ENCODE measurements around the gene WWP2.

The WWP2 gene

DNA sequence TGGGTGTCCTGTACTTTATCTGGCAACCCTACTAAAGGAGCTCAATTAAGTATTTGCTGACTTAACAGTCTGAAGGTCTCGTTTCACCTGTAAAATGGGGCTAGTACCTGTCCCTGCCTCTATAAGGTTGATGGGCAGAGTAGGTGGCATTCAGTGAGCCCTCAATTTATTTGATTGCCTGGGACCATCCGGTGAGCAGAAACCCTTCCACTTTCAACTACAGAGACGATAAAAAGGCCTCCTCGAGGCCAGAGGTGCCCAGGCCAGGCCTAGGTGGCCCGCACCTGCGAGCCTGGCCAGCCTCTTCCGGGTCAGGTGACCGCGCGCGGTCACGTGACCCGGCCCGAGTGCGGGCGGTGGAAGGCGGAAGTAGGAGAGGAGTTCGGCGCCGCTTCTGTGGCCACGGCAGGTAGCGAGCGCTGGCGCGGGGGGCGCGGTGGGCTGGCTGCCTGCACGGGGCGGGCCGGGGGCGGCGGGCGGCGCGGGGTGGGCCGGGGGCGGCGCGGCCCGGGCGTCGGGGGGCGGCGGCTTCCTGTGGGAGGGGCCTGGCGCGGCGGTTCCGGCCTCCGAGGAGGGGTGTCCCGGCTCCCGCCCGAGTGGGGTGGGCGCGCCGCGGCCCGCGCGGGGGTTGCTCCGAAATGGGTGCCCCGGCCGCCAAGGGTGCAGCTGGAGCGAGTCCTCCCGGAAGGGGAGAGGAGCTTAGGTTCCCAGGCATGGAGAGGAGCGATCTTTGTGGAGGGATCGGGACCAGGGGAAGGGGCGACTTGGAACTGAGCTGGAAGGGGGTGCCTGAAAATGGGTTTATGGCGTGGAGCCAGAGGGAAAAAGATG lies at the start of gene WWP2:
Gene WWP2 (plus strand): TSS at position 350 of the 831 bp plus-strand sequence. CDS start 24,679 bp downstream, outside the sequence.
- peak within 1 kb of the TSS; percentile 87 for H3K4me3 ChIP-seq (ENCODE audit: control insufficient read depth, low read depth, low read length)
- DNase-seq (ENCODE audit: low read depth): no peak
- TF ChIP-seq, protein P1, sequence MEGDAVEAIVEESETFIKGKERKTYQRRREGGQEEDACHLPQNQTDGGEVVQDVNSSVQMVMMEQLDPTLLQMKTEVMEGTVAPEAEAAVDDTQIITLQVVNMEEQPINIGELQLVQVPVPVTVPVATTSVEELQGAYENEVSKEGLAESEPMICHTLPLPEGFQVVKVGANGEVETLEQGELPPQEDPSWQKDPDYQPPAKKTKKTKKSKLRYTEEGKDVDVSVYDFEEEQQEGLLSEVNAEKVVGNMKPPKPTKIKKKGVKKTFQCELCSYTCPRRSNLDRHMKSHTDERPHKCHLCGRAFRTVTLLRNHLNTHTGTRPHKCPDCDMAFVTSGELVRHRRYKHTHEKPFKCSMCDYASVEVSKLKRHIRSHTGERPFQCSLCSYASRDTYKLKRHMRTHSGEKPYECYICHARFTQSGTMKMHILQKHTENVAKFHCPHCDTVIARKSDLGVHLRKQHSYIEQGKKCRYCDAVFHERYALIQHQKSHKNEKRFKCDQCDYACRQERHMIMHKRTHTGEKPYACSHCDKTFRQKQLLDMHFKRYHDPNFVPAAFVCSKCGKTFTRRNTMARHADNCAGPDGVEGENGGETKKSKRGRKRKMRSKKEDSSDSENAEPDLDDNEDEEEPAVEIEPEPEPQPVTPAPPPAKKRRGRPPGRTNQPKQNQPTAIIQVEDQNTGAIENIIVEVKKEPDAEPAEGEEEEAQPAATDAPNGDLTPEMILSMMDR (IDR thresholded peaks at IDR 0.05; ENCODE audit: control insufficient read depth, insufficient read depth, low read depth, low read length, missing control alignments): no peak

DNA sequence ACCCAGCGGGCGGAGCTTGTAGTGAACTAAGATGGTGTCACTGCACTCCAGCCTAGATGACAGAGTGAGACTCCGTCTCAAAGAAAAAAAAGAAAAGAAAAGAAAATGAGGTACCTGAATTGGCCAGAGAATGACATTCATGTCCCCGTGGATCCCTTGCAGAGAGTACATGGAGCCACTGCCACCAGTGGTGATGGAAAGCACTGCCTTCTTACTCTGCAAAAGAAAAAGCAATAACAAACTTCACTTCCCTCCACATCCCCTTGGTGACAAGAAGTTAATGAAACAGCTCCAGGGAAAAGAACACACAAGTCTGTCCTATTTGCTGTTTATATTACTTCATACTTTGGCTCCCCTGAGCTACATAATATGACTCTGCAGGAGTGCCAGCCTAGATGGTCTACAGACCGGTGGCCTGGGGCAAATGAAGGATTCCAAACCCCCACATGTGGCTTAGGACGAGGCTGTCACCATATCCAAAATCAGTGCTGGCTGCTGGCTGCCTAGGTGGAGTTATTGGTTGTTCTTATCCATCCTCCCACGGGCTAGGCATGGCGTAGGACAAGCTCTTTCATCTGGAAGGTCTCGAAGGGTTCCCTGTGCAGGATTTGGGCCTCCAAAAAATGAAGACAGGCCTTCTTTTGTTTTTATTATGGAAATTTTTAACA lies 49.1 kb upstream of the WWP2 start:
- TF ChIP-seq, protein P1 (IDR thresholded peaks at IDR 0.05; ENCODE audit: control insufficient read depth, insufficient read depth, low read depth, low read length, missing control alignments): no peak
- H3K4me3 ChIP-seq (ENCODE audit: control insufficient read depth, low read depth, low read length): no peak overlapping the region
- no peak for DNase-seq (ENCODE audit: low read depth)

DNA sequence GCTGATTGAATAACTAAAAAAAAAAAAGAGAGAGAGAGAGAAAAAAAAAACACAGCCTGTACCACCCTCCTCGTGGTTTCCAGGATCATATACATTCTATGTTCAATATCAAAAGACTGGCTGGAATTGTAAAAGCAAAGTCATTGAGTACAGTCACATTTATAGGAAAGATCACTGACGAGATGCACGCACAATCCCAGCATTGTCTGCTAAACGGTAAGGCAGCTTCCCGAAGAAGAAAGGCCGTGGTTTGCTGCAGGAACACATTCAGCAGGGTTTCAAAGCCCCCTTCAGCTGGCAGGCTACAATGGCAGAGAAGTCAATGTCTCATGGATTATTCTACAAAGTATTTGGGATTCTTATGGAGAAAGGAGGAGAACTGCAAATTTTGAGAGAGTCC lies 45.1 kb upstream of the WWP2 start:
- TF ChIP-seq, protein P1 (IDR thresholded peaks at IDR 0.05; ENCODE audit: control insufficient read depth, insufficient read depth, low read depth, low read length, missing control alignments): no peak
- DNase-seq (ENCODE audit: low read depth): no peak
- no peak overlapping the region for H3K4me3 ChIP-seq (ENCODE audit: control insufficient read depth, low read depth, low read length)

DNA sequence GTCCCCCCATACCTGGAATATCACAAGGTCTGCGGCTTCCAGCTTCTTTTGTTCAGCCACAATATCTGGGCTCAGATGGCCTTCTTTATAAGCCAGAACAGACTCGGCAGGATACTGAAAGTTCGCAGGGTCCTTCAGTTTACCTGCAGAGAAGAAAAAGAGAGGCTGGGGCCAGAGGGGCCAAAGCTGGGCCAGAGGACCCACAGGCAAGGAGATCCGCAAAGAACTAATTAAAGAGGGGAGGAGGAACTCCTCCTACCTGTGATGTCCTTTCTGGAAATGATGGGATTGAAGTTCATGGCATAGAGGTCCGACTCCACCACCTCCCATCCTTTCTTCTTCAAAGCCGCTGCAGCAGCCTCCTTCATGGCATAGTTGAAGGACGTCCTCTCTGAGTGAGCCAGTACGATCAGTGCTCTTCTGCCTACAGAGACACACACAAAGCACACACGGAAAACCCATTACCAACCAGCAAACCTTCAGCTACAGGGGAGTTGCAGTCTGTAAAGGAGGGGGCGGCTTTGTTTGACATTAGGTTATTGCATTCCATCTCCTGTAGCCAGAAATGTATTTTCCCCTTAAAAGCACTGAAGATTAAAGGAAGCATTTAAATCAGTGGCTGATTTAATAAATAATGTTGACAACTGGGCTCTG lies 43.9 kb upstream of the WWP2 start:
- H3K4me3 ChIP-seq (ENCODE audit: control insufficient read depth, low read depth, low read length): no peak overlapping the region
- DNase-seq (ENCODE audit: low read depth): no peak
- TF ChIP-seq, protein P1 (IDR thresholded peaks at IDR 0.05; ENCODE audit: control insufficient read depth, insufficient read depth, low read depth, low read length, missing control alignments): no peak

DNA sequence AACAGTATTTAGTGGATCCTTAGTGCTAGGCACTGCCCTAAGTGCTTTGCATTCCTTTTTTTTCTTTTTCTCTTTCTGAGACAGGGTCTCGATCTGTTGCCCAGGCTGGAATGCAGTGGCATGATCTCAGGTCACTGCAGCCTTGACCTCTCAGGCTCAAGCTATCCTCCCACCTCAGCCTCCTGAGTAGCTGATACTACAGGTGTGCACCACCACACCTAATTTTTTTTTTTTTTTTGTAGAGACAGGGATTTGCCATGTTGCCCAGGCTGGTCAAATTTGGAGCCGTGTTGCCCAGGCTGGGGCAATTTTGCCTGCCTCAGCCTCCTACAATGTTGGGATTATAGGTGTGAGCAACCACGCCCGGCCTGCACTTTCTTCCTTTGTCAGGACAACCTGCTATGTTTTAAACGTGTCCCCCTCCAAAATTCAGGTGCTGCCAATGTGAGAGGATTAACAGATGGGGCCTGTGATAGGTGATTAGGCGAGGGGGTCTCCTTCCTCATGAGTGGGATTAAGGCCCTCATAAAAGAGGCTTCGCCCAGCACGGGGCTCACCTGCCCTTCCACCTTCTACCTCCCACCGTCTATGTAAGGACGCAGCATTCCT lies 41.2 kb upstream of the WWP2 start:
- TF ChIP-seq, protein P1 (IDR thresholded peaks at IDR 0.05; ENCODE audit: control insufficient read depth, insufficient read depth, low read depth, low read length, missing control alignments): no peak
- no peak overlapping the region for H3K4me3 ChIP-seq (ENCODE audit: control insufficient read depth, low read depth, low read length)
- DNase-seq (ENCODE audit: low read depth): no peak

DNA sequence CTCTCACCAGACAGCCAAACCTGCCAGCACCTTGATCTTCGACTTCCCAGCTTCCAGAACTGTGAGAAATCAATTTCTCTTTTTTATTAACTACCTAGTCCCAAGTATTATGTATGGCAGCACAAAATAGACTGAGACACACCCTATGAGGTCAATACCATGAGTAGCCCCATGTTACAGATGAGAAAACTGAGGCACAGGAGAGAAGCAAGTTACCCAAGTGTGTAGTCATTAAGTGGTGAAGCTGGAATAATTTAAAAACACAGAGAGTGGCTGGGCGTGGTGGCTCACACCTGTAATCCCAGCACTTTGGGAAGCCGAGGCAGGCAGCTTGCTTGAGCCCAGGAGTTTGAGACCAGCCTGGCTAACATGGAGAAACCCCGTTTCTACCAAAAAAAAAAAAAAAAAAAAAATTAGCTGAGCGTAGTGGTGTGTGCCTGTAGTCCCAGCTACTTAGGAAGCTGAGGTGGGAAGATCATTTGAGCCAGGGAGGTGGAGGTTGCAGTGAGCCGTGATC lies 40.6 kb upstream of the WWP2 start:
- no peak for DNase-seq (ENCODE audit: low read depth)
- no peak overlapping the region for H3K4me3 ChIP-seq (ENCODE audit: control insufficient read depth, low read depth, low read length)
- TF ChIP-seq, protein P1 (IDR thresholded peaks at IDR 0.05; ENCODE audit: control insufficient read depth, insufficient read depth, low read depth, low read length, missing control alignments): no peak

All from AG09309 (cell line).